Thyroid gland (tissue), 4 donors: ENCODE results near the gene ZBTB44. TPM values are rescaled to one million over a fixed set of nuclear protein-coding genes. Genes with fewer than 3 reads are reported as not detected.
A peak's percentile ranks its signal among the peaks of the same experiment; 100 is the strongest.

Source experiments
- DNase-seq, 2 donors: peaks; one replicate each; pipeline ENCODE4 v3.0.0-alpha.2; 2019
- H3K27ac ChIP-seq, 3 donors: fragments of 200-600 bp; sonication (generic); 1 replicate in 2 of 3; 2 replicates in 1 of 3; pipeline ENCODE4 v1.5.1; 2016 to 2019; ENCODE audit warnings: mild to moderate bottlenecking in 1 of 3, moderate library complexity in 1 of 3
- H3K27me3 ChIP-seq: fragments of 200-600 bp; sonication (generic); one replicate; pipeline ENCODE4 v1.5.1; 2019
- H3K36me3 ChIP-seq, 2 donors: fragments of 200-600 bp; sonication (generic); one replicate each; pipeline ENCODE4 v1.5.1; 2016 to 2019
- H3K4me1 ChIP-seq, 2 donors: fragments of 200-600 bp; sonication (generic); one replicate each; pipeline ENCODE4 v1.5.1; 2017 to 2019
- H3K4me3 ChIP-seq, 3 donors: fragments of 200-600 bp; sonication (generic); replicated peaks in 1 of 3; 1 replicate in 2 of 3; 2 replicates in 1 of 3; pipeline ENCODE4 v1.5.1; 2016; ENCODE audit warnings: mild to moderate bottlenecking in 1 of 3
- H3K9me3 ChIP-seq: fragments of 200-600 bp; sonication (generic); one replicate; pipeline ENCODE4 v1.5.1; 2017
- CTCF ChIP-seq, 6 experiments: fragments of 200-600 bp in 3 of 6; fragments of 450-650 bp in 3 of 6; sonication (generic) in 3 of 6; IDR thresholded peaks; one replicate each; pipeline ENCODE4 v1.5.1; 2016 to 2019; ENCODE audit warnings: antibody characterized with exemption in 6 of 6, mild to moderate bottlenecking in 2 of 6, inconsistent platforms in 1 of 6, moderate library complexity in 1 of 6
- POLR2A ChIP-seq, 2 donors: fragments of 450-650 bp; IDR thresholded peaks; one replicate each; pipeline ENCODE4 v1.6.1; 2017; ENCODE audit warnings: antibody characterized with exemption in 2 of 2, mild to moderate bottlenecking in 2 of 2, moderate library complexity in 1 of 2
- WGBS, 2 donors: methylation state at CpG; one replicate each; pipeline ENCODE4 v1.1.5; 2017; 5-methylcytosine and 5-hydroxymethylcytosine counted together
- intact Hi-C: fragments of 100-400 bp; cut with DNase I; formaldehyde crosslinking; loops from one replicate; pipeline ENCODE4 v1.15.1; 2023
- total RNA-seq, 4 donors: library from RNA; depleted of rRNA; stranded (reverse); fragments of >200 nt; gene quantifications; one replicate each; pipeline ENCODE4 v1.2.3, GENCODE V29; 2016

The ZBTB44 gene
- total RNA-seq, 4 donors from 2014 or later: 57.9 to 85.9 (median 58.8) TPM

DNA sequence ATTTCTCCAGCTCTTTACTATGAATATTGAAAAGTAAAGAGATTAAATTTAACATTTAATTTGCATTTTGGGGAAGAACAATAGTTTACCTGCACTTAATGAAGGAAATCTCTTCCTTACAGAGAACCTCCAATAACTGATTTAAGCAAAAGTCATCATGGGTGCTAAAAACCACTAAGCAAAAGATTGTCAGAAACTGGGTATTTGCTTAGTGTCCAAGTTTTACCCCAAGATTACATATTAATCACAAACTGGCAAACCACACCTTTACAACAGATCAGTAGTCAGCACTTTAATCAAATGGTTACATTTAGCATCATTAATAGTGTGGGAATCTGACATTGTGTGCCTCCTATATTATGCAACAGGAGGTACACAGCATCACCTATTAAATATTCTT, 2.7 kb downstream of the ZBTB44 start:
- no peak for DNase-seq
- Histone ChIP-seq H3K36me3 (no peaks in the 10 kb centered on the region), H3K4me3 (no peak overlapping the region), H3K27ac (no peak overlapping the region), H3K27me3 (no peaks in the 10 kb centered on the region), H3K4me1 (peaks cover 49 to 51% of the 10 kb centered on the region in 2 donors), H3K9me3 (no peaks in the 10 kb centered on the region)
- TF ChIP-seq POLR2A (IDR thresholded peaks at IDR 0.05) (no peak), CTCF (IDR thresholded peaks at IDR 0.05) (no peak)
- intact Hi-C loops: no loop called here

DNA sequence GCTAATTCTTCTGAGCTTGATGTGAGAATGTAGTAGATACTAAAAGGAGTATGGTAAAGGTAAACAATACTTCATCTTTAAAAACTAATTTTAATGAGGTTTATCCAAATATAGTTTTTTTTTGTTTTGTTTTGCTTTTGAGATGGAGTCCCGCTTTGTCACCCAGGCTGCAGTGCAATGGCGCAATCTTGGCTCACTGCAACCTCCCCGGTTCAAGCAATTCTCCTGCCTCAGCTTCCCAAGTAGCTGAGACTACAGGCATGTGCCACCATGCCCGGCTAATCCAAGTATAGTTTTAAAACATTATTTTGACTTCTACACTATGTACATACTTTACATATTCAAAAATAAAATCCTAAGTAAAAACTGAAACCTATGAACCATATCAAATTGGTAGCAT, 4.1 kb downstream of the ZBTB44 start:
- Histone ChIP-seq H3K9me3 (no peaks in the 10 kb centered on the region), H3K27ac (no peak overlapping the region), H3K27me3 (no peaks in the 10 kb centered on the region), H3K4me1 (peaks cover 42 to 49% of the 10 kb centered on the region in 2 donors), H3K4me3 (no peak overlapping the region), H3K36me3 (no peaks in the 10 kb centered on the region)
- intact Hi-C loops: no loop called here
- WGBS, 2 donors: 78 to 87% methylated on average over 4 of the region's 4 CpGs
- peak in 1 of 2 donors; percentile 6 for DNase-seq
- TF ChIP-seq POLR2A (IDR thresholded peaks at IDR 0.05) (no peak), CTCF (IDR thresholded peaks at IDR 0.05) (no peak)

DNA sequence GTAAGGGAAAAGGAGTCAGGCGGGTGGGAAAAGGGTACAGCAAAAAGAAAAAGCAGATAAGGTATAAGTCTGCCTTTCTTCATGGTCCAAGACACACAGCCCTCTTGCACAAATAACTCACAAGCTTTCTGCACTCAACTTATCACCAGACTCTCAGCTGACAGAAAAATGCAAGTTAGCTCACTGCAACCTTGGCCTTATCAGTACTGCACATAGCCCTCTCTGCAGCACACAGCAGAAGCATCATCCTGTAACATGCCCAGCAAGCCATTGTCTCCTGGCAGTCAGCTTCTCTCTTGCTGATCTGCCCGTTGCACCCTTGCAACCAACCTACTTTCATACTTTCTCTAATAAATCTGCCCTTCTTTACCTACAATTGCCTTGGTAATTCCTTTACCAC, 5.8 kb downstream of the ZBTB44 start:
- intact Hi-C loops: no loop called here
- Histone ChIP-seq H3K27me3 (no peaks in the 10 kb centered on the region), H3K27ac (no peak overlapping the region), H3K4me3 (no peak overlapping the region), H3K4me1 (peaks cover 37 to 42% of the 10 kb centered on the region in 2 donors), H3K36me3 (no peaks in the 10 kb centered on the region), H3K9me3 (no peaks in the 10 kb centered on the region)
- DNase-seq: no peak
- 89 to 93% methylated on average over 2 of the region's 2 CpGs for WGBS, 2 donors
- TF ChIP-seq CTCF (IDR thresholded peaks at IDR 0.05): no peak
- no peak for TF ChIP-seq POLR2A (IDR thresholded peaks at IDR 0.05)

DNA sequence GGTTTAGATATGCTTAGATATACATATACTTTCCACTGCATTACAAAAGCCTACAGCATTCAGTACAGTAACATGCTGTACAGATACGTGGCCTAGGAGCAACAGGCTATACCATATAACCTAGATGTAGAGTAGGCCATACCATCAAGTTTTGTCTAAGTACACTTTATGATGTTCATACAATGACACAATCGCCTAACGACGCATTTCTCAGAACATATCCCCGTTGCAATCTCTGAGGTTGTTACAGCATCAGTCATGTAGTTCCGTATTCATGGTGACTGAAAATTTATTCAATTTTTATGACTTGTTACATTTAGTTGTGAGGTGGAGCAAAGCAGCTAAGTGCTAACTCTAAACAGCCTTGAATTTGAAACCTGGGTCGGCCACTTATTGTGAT, 6.7 kb downstream of the ZBTB44 start:
- WGBS, 2 donors: 93 to 98% methylated on average over 7 of the region's 7 CpGs
- Histone ChIP-seq H3K27ac (no peak overlapping the region), H3K36me3 (no peaks in the 10 kb centered on the region), H3K9me3 (no peaks in the 10 kb centered on the region), H3K4me1 (peaks cover 37 to 38% of the 10 kb centered on the region in 2 donors), H3K4me3 (no peak overlapping the region), H3K27me3 (no peaks in the 10 kb centered on the region)
- DNase-seq: no peak
- no peak for TF ChIP-seq CTCF (IDR thresholded peaks at IDR 0.05)
- TF ChIP-seq POLR2A (IDR thresholded peaks at IDR 0.05): no peak
- intact Hi-C loops: no loop called here

DNA sequence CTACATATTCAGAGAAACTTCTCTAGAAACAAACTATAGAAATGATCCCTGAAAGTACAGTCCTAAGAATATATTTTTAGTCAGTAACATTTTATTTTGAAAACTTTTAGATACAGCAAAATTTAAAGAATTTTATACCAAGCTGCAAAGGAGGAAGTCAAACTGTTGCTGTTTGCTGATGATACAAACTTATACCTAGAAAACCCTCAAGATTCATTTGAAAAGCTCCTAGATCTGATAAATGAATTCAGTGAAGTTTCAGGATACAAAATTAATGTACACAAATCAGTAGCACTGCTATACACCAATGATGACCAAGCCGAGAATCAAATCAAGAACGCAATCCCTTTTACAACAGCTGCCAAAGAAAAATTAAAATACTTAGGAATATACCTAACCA, 10.1 kb downstream of the ZBTB44 start:
- TF ChIP-seq CTCF (IDR thresholded peaks at IDR 0.05) (no peak), POLR2A (IDR thresholded peaks at IDR 0.05) (no peak)
- H3K27ac ChIP-seq: no peak overlapping the region
- 97% methylated on average over 2 of the region's 2 CpGs for WGBS, 2 donors

More for the DNA sequence above, 10.1 kb downstream of the ZBTB44 start:
- no peaks in the 10 kb centered on the region for H3K27me3 ChIP-seq
- intact Hi-C loops: no loop called here
- no peak overlapping the region for H3K4me3 ChIP-seq
- no peaks in the 10 kb centered on the region for H3K9me3 ChIP-seq
- DNase-seq: no peak
- H3K4me1 ChIP-seq: peaks cover 8 to 9% of the 10 kb centered on the region in 2 donors
- H3K36me3 ChIP-seq: no peaks in the 10 kb centered on the region
